SH-SY5Y (cell line): ENCODE data around the gene CORO1A.

Experiments
- GATA2 ChIP-seq: IDR thresholded peaks from 2 replicates; pipeline ENCODE4 v1.6.1; 2011; ENCODE audit warnings: mild to moderate bottlenecking, low read depth, low read length
- GATA3 ChIP-seq: IDR thresholded peaks from 2 replicates; pipeline ENCODE4 v1.6.1; 2011; ENCODE audit warnings: low read depth, mild to moderate bottlenecking, low read length, moderate library complexity

CORO1A gene

DNA sequence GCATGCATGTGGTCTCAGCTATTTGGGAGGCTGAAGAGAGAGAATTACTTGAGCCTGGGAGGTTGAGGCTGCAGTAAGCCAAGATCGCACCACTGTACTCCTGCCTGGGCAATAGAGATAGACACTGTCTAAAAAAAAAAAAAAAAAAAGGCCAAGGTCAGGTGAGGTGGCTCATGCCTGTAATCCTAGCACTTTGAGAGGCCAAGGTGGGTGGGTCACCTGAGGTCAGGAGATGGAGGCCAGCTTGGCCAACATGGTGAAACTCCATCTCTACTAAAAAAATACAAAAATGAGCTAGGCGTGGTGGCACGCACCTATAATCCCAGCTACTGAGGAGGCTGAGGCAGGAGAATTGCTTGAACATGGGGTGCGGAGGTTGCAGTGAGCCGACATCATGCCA is 28.2 kb upstream of the CORO1A start:
- TF ChIP-seq GATA3 (no peak), GATA2 (no peak)

DNA sequence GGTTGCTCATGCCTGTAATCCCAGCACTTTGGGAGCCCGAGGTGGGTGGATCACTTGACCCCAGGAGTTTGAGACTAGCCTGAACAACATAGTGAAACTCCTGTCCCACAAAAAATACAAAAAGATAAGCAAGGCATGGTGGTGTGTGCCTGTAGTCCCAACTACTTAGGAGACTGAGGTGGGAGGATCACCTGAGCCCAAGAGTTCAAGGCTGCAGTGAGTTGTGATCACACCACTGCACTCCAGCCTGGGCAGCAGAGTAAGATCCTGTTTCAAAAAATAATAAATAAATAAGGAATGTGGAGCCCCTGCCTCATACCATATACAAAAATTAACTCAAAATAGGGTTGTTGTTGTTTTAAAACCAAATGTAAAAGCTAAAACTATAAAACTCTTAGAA is 26.2 kb upstream of the CORO1A start:
- TF ChIP-seq GATA2 (no peak), GATA3 (no peak)

- TF ChIP-seq GATA3 (no peak), GATA2 (no peak)
These were observed 19.9 kb upstream of the CORO1A start for GRCh38 chr16:30163538-30163937.

DNA sequence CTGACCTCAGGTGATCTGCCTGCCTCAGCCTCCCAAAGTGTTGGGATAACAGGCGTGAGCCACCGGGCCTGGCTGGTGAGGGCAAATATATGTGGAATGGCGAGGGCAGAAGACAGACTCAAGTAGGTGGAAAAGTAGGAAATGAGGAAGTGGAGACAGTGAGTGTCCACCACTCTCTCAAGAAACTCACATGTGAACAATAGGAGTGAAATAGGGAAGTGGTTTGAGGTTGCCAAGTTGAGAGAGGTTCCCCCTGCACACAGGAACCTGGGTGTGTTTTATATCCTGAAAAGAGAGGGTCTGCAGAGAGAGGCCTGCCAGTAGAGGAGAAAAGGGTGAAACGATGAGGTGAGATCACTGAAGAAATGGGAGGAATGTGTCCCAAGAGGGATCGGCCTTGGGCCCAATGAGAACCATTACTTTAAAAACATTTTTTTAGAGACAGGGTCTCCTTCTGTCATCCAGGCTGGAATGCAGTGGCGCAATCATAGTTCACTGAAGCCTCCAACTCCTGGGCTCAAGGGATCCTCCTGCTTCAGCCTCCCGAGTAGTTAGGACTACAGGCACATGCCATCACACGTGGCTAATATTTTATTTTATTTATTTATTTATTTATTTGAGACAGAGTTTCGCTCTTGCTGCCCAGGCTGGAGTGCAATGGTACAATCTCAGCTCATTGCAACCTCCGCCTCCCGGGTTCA is 17.1 kb upstream of the CORO1A start:
- TF ChIP-seq GATA2, result no peak
- no peak for TF ChIP-seq GATA3

DNA sequence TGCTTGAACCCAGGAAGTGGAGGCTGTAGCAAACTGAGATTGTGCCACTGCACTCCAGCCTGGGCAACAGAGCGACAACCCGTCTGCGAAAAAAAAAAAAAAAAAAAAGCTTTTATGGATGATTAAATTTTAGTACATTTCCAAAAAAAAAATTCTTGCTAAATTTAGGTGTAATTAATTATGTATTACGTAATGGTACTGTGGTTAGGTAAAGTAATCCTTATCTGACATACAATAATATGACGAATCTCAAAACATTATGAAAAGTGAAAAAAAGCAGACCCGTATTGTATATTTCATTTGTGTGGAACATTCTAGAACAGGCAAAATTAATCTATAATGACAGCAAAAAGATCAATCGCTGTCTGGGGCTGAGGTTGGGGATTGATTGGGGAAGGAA is 10.3 kb upstream of the CORO1A start:
- no peak for TF ChIP-seq GATA3

DNA sequence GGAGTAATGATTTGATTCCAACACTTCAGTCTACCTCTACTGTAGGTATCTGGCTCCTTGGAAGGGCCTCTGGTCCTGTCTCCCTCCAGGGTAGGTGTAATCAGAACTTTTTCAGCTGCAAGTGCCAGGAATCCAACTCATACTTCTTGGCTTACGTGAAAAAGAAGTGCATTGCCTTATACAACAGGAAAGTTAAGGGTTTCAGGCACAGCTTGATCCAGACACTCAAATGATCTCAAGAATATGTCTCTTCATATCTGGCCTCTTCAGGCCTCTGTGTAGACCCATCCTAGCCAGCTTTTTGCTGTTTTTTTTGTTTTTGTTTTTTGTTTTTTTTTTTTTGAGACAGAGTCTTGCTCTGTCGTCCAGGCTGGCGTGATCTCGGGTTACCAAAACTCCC is 4.2 kb upstream of the CORO1A start:
- no peak for TF ChIP-seq GATA3
- TF ChIP-seq GATA2, result no peak

- TF ChIP-seq GATA3, result no peak
- TF ChIP-seq GATA2, result no peak
These were observed 3.5 kb upstream of the CORO1A start for GRCh38 chr16:30179931-30180330.

GRCh38 chr16:30180741-30181140 is 2.7 kb upstream of the CORO1A start:
- TF ChIP-seq GATA3, result no peak
- TF ChIP-seq GATA2, result no peak

GRCh38 chr16:30184096-30184890 is 891 bp downstream of the CORO1A start:
- TF ChIP-seq GATA2 (no peak), GATA3 (no peak)

GRCh38 chr16:30184891-30185682 is 1.7 kb downstream of the CORO1A start:
- TF ChIP-seq GATA3, result no peak
- no peak for TF ChIP-seq GATA2

- TF ChIP-seq GATA3 (no peak), GATA2 (no peak)
These were observed 2.5 kb downstream of the CORO1A start for GRCh38 chr16:30185683-30186421.

- no peak for TF ChIP-seq GATA2
- TF ChIP-seq GATA3, result no peak
These were observed 3.0 kb downstream of the CORO1A start for GRCh38 chr16:30186444-30186781.

- TF ChIP-seq GATA2 (no peak), GATA3 (no peak)
These were observed 3.6 kb downstream of the CORO1A start for GRCh38 chr16:30186782-30187555.

- no peak for TF ChIP-seq GATA3
- no peak for TF ChIP-seq GATA2
These were observed 4.1 kb downstream of the CORO1A start for GRCh38 chr16:30187556-30187865.
